HCT116 (cell line): ENCODE measurements around the gene SETD9. TPM values are rescaled to one million over a fixed set of nuclear protein-coding genes. Genes with fewer than 3 reads are reported as not detected.

Experiments
- ATAC-seq: fragments of 200-7000 bp; cut with Tn5 transposase; 2 replicates; pipeline ENCODE4 v1.9.1; 2020; ENCODE audit warnings: mild to moderate bottlenecking, moderate library complexity
- BruUV-seq: library from RNA; stranded (reverse); fragments of 400-500 nt; replicated peaks from 2 replicates; lab custom pipeline; 2021; lab: Mats Ljungman, UMichigan
- CTCF ChIA-PET: fragments of 300-600 bp; sonication (Branson Sonifier 250); formaldehyde crosslinking; loops from one replicate; lab custom pipeline; 2021; ENCODE audit warnings: antibody characterized with exemption; lab: Charles Lee
- POLR2A ChIA-PET: fragments of 300-600, 350-600 bp; sonication (Branson Sonifier 250); formaldehyde crosslinking; loops from one replicate; lab custom pipeline; 2021; ENCODE audit warnings: antibody characterized with exemption; lab: Charles Lee
- RAD21 ChIA-PET, 2 experiments: fragments of 300-600 bp; sonication (Branson Sonifier 250); formaldehyde crosslinking; loops; one replicate each; lab custom pipeline; 2023; ENCODE audit warnings: low total read pairs in 2 of 2; ENCODE audit not compliant: uncharacterized antibody in 2 of 2, unreplicated experiment in 2 of 2, low non-redundant PET in 1 of 2; lab: Charles Lee
- DNase-seq: peaks from one replicate; pipeline ENCODE4 v3.0.0-alpha.2; 2010; ENCODE audit warnings: low read depth, low spot score
- H2AFZ ChIP-seq: fragments of 200-600 bp; shearing (Covaris generic), sonication (generic); 2 replicates; pipeline ENCODE4 v1.6.1; 2017; ENCODE audit warnings: low read depth, mixed run types, mixed read lengths, antibody characterized with exemption, low read length; ENCODE audit not compliant: poor library complexity, severe bottlenecking
- H3K27ac ChIP-seq: 2 replicates; pipeline ENCODE4 v1.5.1; 2012; ENCODE audit warnings: low read depth, low read length
- H3K27me3 ChIP-seq: fragments of 200-600 bp; sonication (generic); 2 replicates; pipeline ENCODE4 v1.6.1; 2016; ENCODE audit warnings: mixed run types, low read length, mixed read lengths; ENCODE audit not compliant: insufficient read depth
- H3K36me3 ChIP-seq, 2 experiments: fragments of 200-500 bp in 1 of 2; fragments of 200-600 bp in 1 of 2; sonication (Bioruptor generic) in 1 of 2; sonication (generic) in 1 of 2; 2 replicates each; pipeline versions ENCODE4 v1.5.1 to v1.6.1; 2014 to 2016; ENCODE audit warnings: low read length in 2 of 2, inconsistent platforms in 1 of 2, mixed read lengths in 1 of 2, mixed run types in 1 of 2; ENCODE audit not compliant: insufficient read depth in 2 of 2, control insufficient read depth in 1 of 2
- H3K4me1 ChIP-seq, 2 experiments: fragments of 200-600 bp in 1 of 2; sonication (generic) in 1 of 2; 2 replicates each; pipeline versions ENCODE4 v1.5.1 to v1.6.1; 2012 to 2017; ENCODE audit warnings: low read length in 2 of 2, inconsistent platforms in 1 of 2, mild to moderate bottlenecking in 1 of 2, mixed read lengths in 1 of 2, mixed run types in 1 of 2, moderate library complexity in 1 of 2; ENCODE audit not compliant: insufficient read depth in 2 of 2, control insufficient read depth in 1 of 2
- H3K4me2 ChIP-seq: fragments of 200-600 bp; sonication (generic); 2 replicates; pipeline ENCODE4 v1.6.1; 2017; ENCODE audit warnings: mixed run types, low read length, mixed read lengths
- H3K4me3 ChIP-seq, 2 experiments: fragments of 200-600 bp in 1 of 2; sonication (generic) in 1 of 2; replicated peaks in 1 of 2; 2 replicates each; pipeline ENCODE4 v1.5.1; 2011 to 2016; ENCODE audit warnings: low read length in 2 of 2, control low read depth in 1 of 2, low read depth in 1 of 2, mild to moderate bottlenecking in 1 of 2, mixed read lengths in 1 of 2, mixed run types in 1 of 2
- H3K79me2 ChIP-seq: fragments of 200-600 bp; sonication (generic); 2 replicates; pipeline ENCODE4 v1.6.1; 2017; ENCODE audit warnings: mild to moderate bottlenecking, mixed run types, low read length, moderate library complexity, mixed read lengths; ENCODE audit not compliant: insufficient read depth
- H3K9ac ChIP-seq: fragments of 200-600 bp; sonication (generic); 2 replicates; pipeline ENCODE4 v1.6.1; 2016; ENCODE audit warnings: low read length, mixed read lengths
- H3K9me2 ChIP-seq: fragments of 200-600 bp; sonication (generic), shearing (Covaris generic); 2 replicates; pipeline ENCODE4 v1.6.1; 2017; ENCODE audit warnings: mixed run types, mild to moderate bottlenecking, moderate library complexity; ENCODE audit not compliant: insufficient read depth
- H3K9me3 ChIP-seq, 2 experiments: fragments of 200-500 bp in 1 of 2; fragments of 200-600 bp in 1 of 2; sonication (Bioruptor generic) in 1 of 2; sonication (generic) in 1 of 2; 2 replicates each; pipeline ENCODE4 v1.6.1; 2014 to 2017; ENCODE audit warnings: low read length in 2 of 2, mixed read lengths in 2 of 2, inconsistent platforms in 1 of 2, low read depth in 1 of 2, mild to moderate bottlenecking in 1 of 2, mixed run types in 1 of 2, moderate library complexity in 1 of 2; ENCODE audit not compliant: control insufficient read depth in 1 of 2, insufficient read depth in 1 of 2
- H4K20me1 ChIP-seq: fragments of 200-600 bp; sonication (generic), shearing (Covaris generic); 2 replicates; pipeline ENCODE4 v1.6.1; 2017; ENCODE audit warnings: mixed run types, mild to moderate bottlenecking, moderate library complexity; ENCODE audit not compliant: insufficient read depth
- RAD21 ChIP-seq: IDR thresholded peaks from 2 replicates; pipeline ENCODE4 v1.6.1; 2012; ENCODE audit warnings: low read depth, mild to moderate bottlenecking
- REST ChIP-seq: IDR thresholded peaks from 2 replicates; pipeline ENCODE4 v1.6.1; 2012; ENCODE audit warnings: low read depth
- SRF ChIP-seq: IDR thresholded peaks from 2 replicates; pipeline ENCODE4 v1.6.1; 2012; ENCODE audit warnings: low read depth
- YY1 ChIP-seq: IDR thresholded peaks from 2 replicates; pipeline ENCODE4 v1.6.1; 2011; ENCODE audit warnings: low read length, low read depth, moderate library complexity, mild to moderate bottlenecking; ENCODE audit not compliant: insufficient replicate concordance; ENCODE audit errors: extremely low read depth
- intact Hi-C: fragments of 100-400 bp; cut with micrococcal nuclease; formaldehyde crosslinking; loops from 2 replicates; pipeline ENCODE4 v1.10.0; 2022
- total RNA-seq: library from RNA; stranded (reverse); gene quantifications from one replicate; pipeline ENCODE4 v1.2.1, GENCODE V29; 2021; ENCODE audit not compliant: unreplicated experiment
- TF ChIP-seq, protein P1 (sequence below): IDR thresholded peaks from 2 replicates; pipeline ENCODE4 v1.6.1; 2012

The SETD9 gene
- total RNA-seq, 1 experiment from 2014 or later: 10.9 TPM

GRCh38 chr5:56909294-56910209, at the start of gene SETD9 (continued):
- no peak for TF ChIP-seq REST
- no peak for TF ChIP-seq SRF
- TF ChIP-seq, all 23 proteins: peak for 9

GRCh38 chr5:56861893-56862485, 47.4 kb upstream of the SETD9 start:
- RAD21 ChIA-PET: no interaction called here
- H3K9ac ChIP-seq: no peak overlapping the region
- no TSS peak for BruUV-seq
- no peak for DNase-seq
- no peak overlapping the region for H3K27ac ChIP-seq
- H3K9me2 ChIP-seq: no peaks in the 10 kb centered on the region
- TF ChIP-seq, protein P1, sequence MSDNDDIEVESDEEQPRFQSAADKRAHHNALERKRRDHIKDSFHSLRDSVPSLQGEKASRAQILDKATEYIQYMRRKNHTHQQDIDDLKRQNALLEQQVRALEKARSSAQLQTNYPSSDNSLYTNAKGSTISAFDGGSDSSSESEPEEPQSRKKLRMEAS: no peak
- TF ChIP-seq YY1 (no peak), RAD21 (no peak)
- no peak overlapping the region for H3K4me2 ChIP-seq
- ATAC-seq: no peak
- 0 out of 4 replicates have a peak, but pooled peaks cover 0 to 4% of the 10 kb centered on the region in 2 experiments for H3K36me3 ChIP-seq
- no peaks in the 10 kb centered on the region for H3K79me2 ChIP-seq
- no peak overlapping the region for H3K4me3 ChIP-seq
- POLR2A ChIA-PET: no interaction called here
- H3K27me3 ChIP-seq: no peaks in the 10 kb centered on the region
- no peak overlapping the region for H2AFZ ChIP-seq
- no peaks in the 10 kb centered on the region; the same call in 1 of the 2 replicates for H4K20me1 ChIP-seq
- H3K4me1 ChIP-seq: no peaks in the 10 kb centered on the region
- H3K9me3 ChIP-seq: no peaks in the 10 kb centered on the region
- CTCF ChIA-PET: no interaction called here
- intact Hi-C loops: no loop called here
